Mesenchymal stem cell (in vitro differentiated cells and primary cell): ENCODE results near the gene LRFN2.

Source experiments
- DNase-seq: peaks from one replicate; pipeline ENCODE4 v3.0.0-alpha.2; 2013
- H2AFZ ChIP-seq: one replicate; pipeline ENCODE4 v1.6.1; 2013; ENCODE audit warnings: low read depth, mild to moderate bottlenecking, control low read depth, inconsistent platforms, low read length, moderate library complexity
- H2AK5ac ChIP-seq: 2 replicates; pipeline ENCODE4 v1.6.1; 2013; ENCODE audit warnings: low read length, moderate library complexity, mild to moderate bottlenecking, inconsistent platforms; ENCODE audit not compliant: severe bottlenecking
- H2BK120ac ChIP-seq: one replicate; pipeline ENCODE4 v1.6.1; 2013; ENCODE audit warnings: low read depth, mild to moderate bottlenecking, inconsistent platforms, low read length, moderate library complexity
- H2BK12ac ChIP-seq, 2 experiments: one replicate each; pipeline ENCODE4 v1.6.1; 2013; ENCODE audit warnings: inconsistent platforms in 2 of 2, low read length in 2 of 2, mild to moderate bottlenecking in 2 of 2, moderate library complexity in 2 of 2, control low read depth in 1 of 2
- H2BK15ac ChIP-seq: one replicate; pipeline ENCODE4 v1.6.1; 2013; ENCODE audit warnings: mild to moderate bottlenecking, low read depth, inconsistent platforms; ENCODE audit not compliant: poor library complexity, severe bottlenecking
- H2BK5ac ChIP-seq: 2 replicates; pipeline ENCODE4 v1.6.1; 2013; ENCODE audit warnings: low read depth, mild to moderate bottlenecking, low read length, control low read depth, inconsistent platforms; ENCODE audit not compliant: poor library complexity, severe bottlenecking
- H3K14ac ChIP-seq, 2 experiments: one replicate each; pipeline ENCODE4 v1.6.1; 2013; ENCODE audit warnings: inconsistent platforms in 2 of 2, low read length in 2 of 2, control low read depth in 1 of 2, mild to moderate bottlenecking in 1 of 2, moderate library complexity in 1 of 2
- H3K18ac ChIP-seq, 2 experiments: one replicate each; pipeline ENCODE4 v1.6.1; 2013; ENCODE audit warnings: inconsistent platforms in 2 of 2, low read length in 2 of 2, control low read depth in 1 of 2, low read depth in 1 of 2, mild to moderate bottlenecking in 1 of 2
- H3K23ac ChIP-seq, 2 experiments: one replicate each; pipeline ENCODE4 v1.6.1; 2013; ENCODE audit warnings: inconsistent platforms in 2 of 2, low read length in 2 of 2, mild to moderate bottlenecking in 2 of 2, moderate library complexity in 2 of 2, control low read depth in 1 of 2
- H3K27ac ChIP-seq: 2 replicates; pipeline ENCODE4 v1.5.1; 2013; ENCODE audit warnings: mild to moderate bottlenecking, moderate library complexity, low read length, control low read depth, inconsistent platforms; ENCODE audit not compliant: poor library complexity, severe bottlenecking
- H3K27me3 ChIP-seq, 2 experiments: 2 replicates each; pipeline versions ENCODE4 v1.6.1 to v1.7.0; 2013; ENCODE audit warnings: low read length in 2 of 2, mild to moderate bottlenecking in 2 of 2, moderate library complexity in 2 of 2, control low read depth in 1 of 2, inconsistent platforms in 1 of 2; ENCODE audit not compliant: control insufficient read depth in 1 of 2, insufficient read depth in 1 of 2
- H3K36me3 ChIP-seq, 2 experiments: 2 replicates each; pipeline versions ENCODE4 v1.6.1 to v1.7.0; 2013; ENCODE audit warnings: low read length in 2 of 2, control low read depth in 1 of 2, inconsistent platforms in 1 of 2, low read depth in 1 of 2, mild to moderate bottlenecking in 1 of 2; ENCODE audit not compliant: insufficient read depth in 2 of 2, control insufficient read depth in 1 of 2
- H3K4ac ChIP-seq, 2 experiments: one replicate each; pipeline ENCODE4 v1.6.1; 2013; ENCODE audit warnings: inconsistent platforms in 2 of 2, low read length in 2 of 2, mild to moderate bottlenecking in 2 of 2, moderate library complexity in 2 of 2, control low read depth in 1 of 2, low read depth in 1 of 2
- H3K4me1 ChIP-seq: 2 replicates; pipeline ENCODE4 v1.6.1; 2013; ENCODE audit warnings: low read depth, low read length, control low read depth; ENCODE audit not compliant: control insufficient read depth, insufficient read depth
- H3K4me2 ChIP-seq: 2 replicates; pipeline ENCODE4 v1.6.1; 2013; ENCODE audit warnings: low read length, mild to moderate bottlenecking, inconsistent platforms; ENCODE audit not compliant: poor library complexity, severe bottlenecking
- H3K4me3 ChIP-seq, 2 experiments: 2 replicates each; pipeline versions ENCODE4 v1.5.1 to v1.7.0; 2013; ENCODE audit warnings: low read length in 2 of 2, mild to moderate bottlenecking in 2 of 2, control low read depth in 1 of 2, low read depth in 1 of 2; ENCODE audit not compliant: insufficient read depth in 1 of 2
- H3K79me1 ChIP-seq: replicated peaks from 2 replicates; pipeline ENCODE4 v1.6.1; 2013; ENCODE audit warnings: mild to moderate bottlenecking, control low read depth, low read length, inconsistent platforms; ENCODE audit not compliant: poor library complexity, severe bottlenecking
- H3K9ac ChIP-seq: 2 replicates; pipeline ENCODE4 v1.7.0; 2013; ENCODE audit warnings: mild to moderate bottlenecking, low read length, moderate library complexity
- H3K9me3 ChIP-seq: 2 replicates; pipeline ENCODE4 v1.7.0; 2013; ENCODE audit warnings: mild to moderate bottlenecking, low read length; ENCODE audit not compliant: control insufficient read depth
- H4K8ac ChIP-seq: one replicate; pipeline ENCODE4 v1.6.1; 2013; ENCODE audit warnings: inconsistent platforms, mild to moderate bottlenecking, low read length, moderate library complexity
- H4K91ac ChIP-seq: one replicate; pipeline ENCODE4 v1.6.1; 2013; ENCODE audit warnings: mild to moderate bottlenecking, low read length, inconsistent platforms
- WGBS: methylation state at CpG from one replicate; pipeline ENCODE4 v1.1.7; 2013; ENCODE audit warnings: mixed read lengths; 5-methylcytosine and 5-hydroxymethylcytosine counted together

The LRFN2 gene

GRCh38 chr6:40630051-40630450 is 42.9 kb upstream of the LRFN2 start:
- WGBS, result 27% methylated on average over 6 of the region's 6 CpGs
- no peak overlapping the region for H3K4me2 ChIP-seq
- no peak overlapping the region for H2AK5ac ChIP-seq
- peak overlapping the region in 1 of 2 experiments; percentile 35 for H3K18ac ChIP-seq
- no peak overlapping the region for H4K8ac ChIP-seq
- H3K27me3 ChIP-seq, result peaks cover 4 to 38% of the 10 kb centered on the region in 2 experiments
- peaks cover 4% of the 10 kb centered on the region for H3K9me3 ChIP-seq
- H3K23ac ChIP-seq, result no peak overlapping the region
- peak overlapping the region in 1 of 2 experiments; percentile 75 for H3K14ac ChIP-seq
- H3K9ac ChIP-seq, result no peak overlapping the region
- H4K91ac ChIP-seq, result peak overlapping the region; percentile 19
- H3K4me3 ChIP-seq, result no peak overlapping the region
- H2BK120ac ChIP-seq, result no peak overlapping the region
- H2AFZ ChIP-seq, result no peak overlapping the region
- DNase-seq, result peak; percentile 87
- H2BK5ac ChIP-seq, result no peak overlapping the region
- H3K4ac ChIP-seq, result peak overlapping the region in 1 of 2 experiments; percentile 55
- peak overlapping the region in 1 of 2 experiments; percentile 34 for H2BK12ac ChIP-seq
- H3K79me1 ChIP-seq, result no peaks in the 10 kb centered on the region
- H3K27ac ChIP-seq, result no peak overlapping the region
- no peaks in the 10 kb centered on the region for H3K4me1 ChIP-seq
- no peak overlapping the region for H2BK15ac ChIP-seq
- no peaks in the 10 kb centered on the region for H3K36me3 ChIP-seq

GRCh38 chr6:40629463-40629862 is 42.3 kb upstream of the LRFN2 start:
- Histone ChIP-seq H3K18ac (peak overlapping the region in 1 of 2 experiments; percentile 35), H3K79me1 (no peaks in the 10 kb centered on the region), H3K4ac (no peak overlapping the region), H3K27ac (no peak overlapping the region), H3K4me1 (no peaks in the 10 kb centered on the region), H4K8ac (no peak overlapping the region), H3K9me3 (peaks cover 4% of the 10 kb centered on the region), H2BK15ac (no peak overlapping the region), H3K23ac (no peak overlapping the region), H3K27me3 (peaks cover 4 to 41% of the 10 kb centered on the region in 2 experiments), H2AK5ac (no peak overlapping the region), H2BK12ac (peak overlapping the region in 1 of 2 experiments; percentile 22), H3K9ac (no peak overlapping the region), H2BK120ac (no peak overlapping the region), H2BK5ac (no peak overlapping the region), H4K91ac (peak overlapping the region; percentile 31), H3K4me2 (no peak overlapping the region), H3K36me3 (no peaks in the 10 kb centered on the region), H3K4me3 (no peak overlapping the region), H2AFZ (no peak overlapping the region), H3K14ac (peak overlapping the region in 1 of 2 experiments; percentile 66)
- 97% methylated on average over 5 of the region's 6 CpGs for WGBS
- DNase-seq, result no peak

- H2AFZ ChIP-seq, result no peak overlapping the region
- H3K4me2 ChIP-seq, result no peak overlapping the region
- no peak overlapping the region for H3K18ac ChIP-seq
- peaks cover 4 to 35% of the 10 kb centered on the region in 2 experiments for H3K27me3 ChIP-seq
- H2BK120ac ChIP-seq, result no peak overlapping the region
- H3K23ac ChIP-seq, result no peak overlapping the region
- H4K8ac ChIP-seq, result peak overlapping the region; percentile 19
- H2BK12ac ChIP-seq, result peak overlapping the region in 1 of 2 experiments; percentile 29
- no peak overlapping the region for H4K91ac ChIP-seq
- no peak overlapping the region for H2BK15ac ChIP-seq
- no peak overlapping the region for H2AK5ac ChIP-seq
- H3K9ac ChIP-seq, result no peak overlapping the region
- no peak overlapping the region for H2BK5ac ChIP-seq
- no peaks in the 10 kb centered on the region for H3K4me1 ChIP-seq
- 0% methylated on average over 3 of the region's 3 CpGs for WGBS
- no peaks in the 10 kb centered on the region for H3K36me3 ChIP-seq
- DNase-seq, result peak; percentile 95
- H3K27ac ChIP-seq, result no peak overlapping the region
- no peak overlapping the region for H3K4me3 ChIP-seq
- H3K4ac ChIP-seq, result no peak overlapping the region
- H3K9me3 ChIP-seq, result peaks cover 4% of the 10 kb centered on the region
- H3K14ac ChIP-seq, result no peak overlapping the region
- no peaks in the 10 kb centered on the region for H3K79me1 ChIP-seq
These were observed 40.2 kb upstream of the LRFN2 start for GRCh38 chr6:40627316-40627715.

GRCh38 chr6:40626886-40627285 is 39.7 kb upstream of the LRFN2 start:
- Histone ChIP-seq H4K8ac (no peak overlapping the region), H2BK12ac (no peak overlapping the region)
- 3% methylated on average over 4 of the region's 4 CpGs for WGBS

More at GRCh38 chr6:40626886-40627285, 39.7 kb upstream of the LRFN2 start:
- Histone ChIP-seq H3K4me1 (no peaks in the 10 kb centered on the region), H3K27me3 (peaks cover 4 to 32% of the 10 kb centered on the region in 2 experiments), H2BK15ac (no peak overlapping the region), H3K79me1 (no peaks in the 10 kb centered on the region), H2AK5ac (no peak overlapping the region), H3K9ac (no peak overlapping the region), H3K4me3 (no peak overlapping the region), H3K4me2 (no peak overlapping the region), H2AFZ (no peak overlapping the region), H3K27ac (no peak overlapping the region), H3K36me3 (no peaks in the 10 kb centered on the region), H3K23ac (no peak overlapping the region), H3K18ac (peak overlapping the region in 1 of 2 experiments; percentile 19), H2BK5ac (no peak overlapping the region), H3K4ac (no peak overlapping the region), H2BK120ac (no peak overlapping the region), H3K9me3 (peaks cover 4% of the 10 kb centered on the region), H4K91ac (peak overlapping the region; percentile 35), H3K14ac (peak overlapping the region in 1 of 2 experiments; percentile 48)
- peak; percentile 79 for DNase-seq
